ENCODE measurements around the gene PGK2.
"Not testable (repeated sequence)": the region's sequence is repeated elsewhere in the genome, so short reads cannot be mapped to it uniquely, and the experiment has no call there.

The PGK2 gene

GRCh38 chr6:49787176-49787575 lies at the start of gene PGK2:
TSS of gene PGK2 (minus strand) at chr6:49787285. CDS start at chr6:49787187, 98 bp downstream.
- ATAC-seq (no peak), DNase-seq (no peak)

- ATAC-seq (no peak), DNase-seq (no peak)
Observed at GRCh38 chr6:49835140-49835539, 48.1 kb upstream of the PGK2 start.

GRCh38 chr6:49833386-49833785 lies 46.3 kb upstream of the PGK2 start:
- no peak for ATAC-seq
- DNase-seq = no peak

- DNase-seq (no peak), ATAC-seq (no peak)
Observed at GRCh38 chr6:49826743-49827406, 39.8 kb upstream of the PGK2 start.

- ATAC-seq = no peak
- DNase-seq = no peak
Observed at GRCh38 chr6:49815166-49815565, 28.1 kb upstream of the PGK2 start.

GRCh38 chr6:49813248-49813647 lies 26.2 kb upstream of the PGK2 start:
- ATAC-seq = no peak

GRCh38 chr6:49806145-49806544 lies 19.1 kb upstream of the PGK2 start:
- no peak for ATAC-seq

More at GRCh38 chr6:49813248-49813647, 26.2 kb upstream of the PGK2 start:
- DNase-seq = no peak

GRCh38 chr6:49805246-49805645 lies 18.2 kb upstream of the PGK2 start:
- no peak for ATAC-seq
- no peak for DNase-seq

More at GRCh38 chr6:49806145-49806544, 19.1 kb upstream of the PGK2 start:
- no peak for DNase-seq

GRCh38 chr6:49801525-49801924 lies 14.4 kb upstream of the PGK2 start:
- DNase-seq (no peak), ATAC-seq (no peak)

- ATAC-seq (no peak), DNase-seq (no peak)
Observed at GRCh38 chr6:49799090-49799489, 12.0 kb upstream of the PGK2 start.

GRCh38 chr6:49796842-49797455 lies 9.9 kb upstream of the PGK2 start:
- not testable (repeated sequence) for ATAC-seq, DNase-seq

- DNase-seq (no peak), ATAC-seq (no peak)
Observed at GRCh38 chr6:49790341-49790740, 3.3 kb upstream of the PGK2 start.

- DNase-seq (no peak), ATAC-seq (no peak)
Observed at GRCh38 chr6:49784272-49784671, 2.8 kb downstream of the PGK2 start.

GRCh38 chr6:49782725-49783124 lies 4.4 kb downstream of the PGK2 start:
- DNase-seq (no peak), ATAC-seq (no peak)

GRCh38 chr6:49782293-49782692 lies 4.8 kb downstream of the PGK2 start:
- ATAC-seq (no peak), DNase-seq (no peak)

- ATAC-seq = no peak
- DNase-seq = no peak
Observed at GRCh38 chr6:49776444-49776843, 10.6 kb downstream of the PGK2 start.

GRCh38 chr6:49775043-49775442 lies 12.0 kb downstream of the PGK2 start:
- no peak for DNase-seq
- no peak for ATAC-seq

- DNase-seq (no peak), ATAC-seq (no peak)
Observed at GRCh38 chr6:49772285-49772684, 14.8 kb downstream of the PGK2 start.

- ATAC-seq (no peak), DNase-seq (no peak)
Observed at GRCh38 chr6:49766762-49767161, 20.3 kb downstream of the PGK2 start.

- ATAC-seq (no peak), DNase-seq (no peak)
Observed at GRCh38 chr6:49764571-49765236, 22.4 kb downstream of the PGK2 start.

GRCh38 chr6:49744259-49744658 lies 42.8 kb downstream of the PGK2 start, which contains the start of gene CRISP3:
TSS of gene CRISP3 (minus strand) at chr6:49744388. CDS start at chr6:49744367, 21 bp downstream.
- ATAC-seq (no peak), DNase-seq (no peak)

- ATAC-seq = no peak
- no peak for DNase-seq
Observed at GRCh38 chr6:49743429-49743828, 43.7 kb downstream of the PGK2 start.

- no peak for ATAC-seq
- DNase-seq = no peak
Observed at GRCh38 chr6:49739423-49739822, 47.7 kb downstream of the PGK2 start.

All from stimulated activated naive CD8-positive, alpha-beta T cell treated with anti-CD3 and anti-CD28 coated beads, Interleukin-15, Interleukin-2, amounts not matched to agents 100 U/mL and 50 U/mL, for 24 hours (primary cell).